ENCODE measurements around the gene EFHD1. TPM values are rescaled to one million over a fixed set of nuclear protein-coding genes. Genes with fewer than 3 reads are reported as not detected.

EFHD1 gene
- total RNA-seq, 1 donor from 2014 or later, result 1.6 TPM

- H3K36me3 Mint-ChIP-seq (ENCODE audit: low read depth, unreplicated experiment), result peaks cover 19% of the 10 kb centered on the region
- TF ChIP-seq CTCF (IDR thresholded peaks at IDR 0.05; ENCODE audit: unreplicated experiment), result no peak
Observed at GRCh38 chr2:232721882-232722281, 88.5 kb downstream of the EFHD1 start.

GRCh38 chr2:232723027-232723426, 89.6 kb downstream of the EFHD1 start:
- Mint-ChIP-seq H3K9me3 (ENCODE audit: unreplicated experiment) (no peaks in the 10 kb centered on the region), H3K36me3 (ENCODE audit: low read depth, unreplicated experiment) (peaks cover 24% of the 10 kb centered on the region), H3K27me3 (ENCODE audit: unreplicated experiment) (peaks cover 2% of the 10 kb centered on the region), H3K4me1 (ENCODE audit: unreplicated experiment) (peaks cover 15% of the 10 kb centered on the region), H3K4me3 (ENCODE audit: unreplicated experiment) (no peak overlapping the region), H3K27ac (ENCODE audit: unreplicated experiment) (no peak overlapping the region)
- no peak for TF ChIP-seq CTCF (IDR thresholded peaks at IDR 0.05; ENCODE audit: unreplicated experiment)
- no peak for DNase-seq (ENCODE audit: low spot score)

More at GRCh38 chr2:232721882-232722281, 88.5 kb downstream of the EFHD1 start:
- DNase-seq (ENCODE audit: low spot score), result no peak
- H3K9me3 Mint-ChIP-seq (ENCODE audit: unreplicated experiment), result no peaks in the 10 kb centered on the region
- no peak overlapping the region for H3K27ac Mint-ChIP-seq (ENCODE audit: unreplicated experiment)
- H3K4me3 Mint-ChIP-seq (ENCODE audit: unreplicated experiment), result no peak overlapping the region
- H3K4me1 Mint-ChIP-seq (ENCODE audit: unreplicated experiment), result peaks cover 6% of the 10 kb centered on the region
- peaks cover 2% of the 10 kb centered on the region for H3K27me3 Mint-ChIP-seq (ENCODE audit: unreplicated experiment)

GRCh38 chr2:232728785-232729184, 95.4 kb downstream of the EFHD1 start:
- H3K9me3 Mint-ChIP-seq (ENCODE audit: unreplicated experiment), result no peaks in the 10 kb centered on the region
- TF ChIP-seq CTCF (IDR thresholded peaks at IDR 0.05; ENCODE audit: unreplicated experiment), result no peak
- H3K27me3 Mint-ChIP-seq (ENCODE audit: unreplicated experiment), result peaks cover 2% of the 10 kb centered on the region
- H3K4me1 Mint-ChIP-seq (ENCODE audit: unreplicated experiment), result peaks cover 18% of the 10 kb centered on the region
- DNase-seq (ENCODE audit: low spot score), result no peak
- H3K4me3 Mint-ChIP-seq (ENCODE audit: unreplicated experiment), result no peak overlapping the region
- H3K36me3 Mint-ChIP-seq (ENCODE audit: low read depth, unreplicated experiment), result peaks cover 19% of the 10 kb centered on the region
- peak overlapping the region; percentile 20 for H3K27ac Mint-ChIP-seq (ENCODE audit: unreplicated experiment)

GRCh38 chr2:232731470-232731869, 98.1 kb downstream of the EFHD1 start:
- no peak for TF ChIP-seq CTCF (IDR thresholded peaks at IDR 0.05; ENCODE audit: unreplicated experiment)
- Mint-ChIP-seq H3K4me1 (ENCODE audit: unreplicated experiment) (peaks cover 18% of the 10 kb centered on the region), H3K27ac (ENCODE audit: unreplicated experiment) (no peak overlapping the region), H3K36me3 (ENCODE audit: low read depth, unreplicated experiment) (peaks cover 15% of the 10 kb centered on the region), H3K27me3 (ENCODE audit: unreplicated experiment) (peaks cover 2% of the 10 kb centered on the region), H3K4me3 (ENCODE audit: unreplicated experiment) (no peak overlapping the region), H3K9me3 (ENCODE audit: unreplicated experiment) (no peaks in the 10 kb centered on the region)
- no peak for DNase-seq (ENCODE audit: low spot score)

Other genes starting within 250 kb of the EFHD1 start
- gene ALPG, start 226.8 kb upstream of the EFHD1 start, total RNA-seq (ENCODE audit: unreplicated experiment), result not detected
- gene ALPI, start 177.5 kb upstream of the EFHD1 start, total RNA-seq (ENCODE audit: unreplicated experiment), result not detected
- not detected for gene ECEL1, start 145.8 kb upstream of the EFHD1 start, total RNA-seq (ENCODE audit: unreplicated experiment)
- not detected for gene PRSS56, start 113.2 kb upstream of the EFHD1 start, total RNA-seq (ENCODE audit: unreplicated experiment)
- not detected for gene CHRND, start 107.4 kb upstream of the EFHD1 start, total RNA-seq (ENCODE audit: unreplicated experiment)
- gene CHRNG, start 93.9 kb upstream of the EFHD1 start, total RNA-seq (ENCODE audit: unreplicated experiment), result not detected
- 3.7 TPM for gene TIGD1, start 83.0 kb upstream of the EFHD1 start, total RNA-seq (ENCODE audit: unreplicated experiment)
- gene EIF4E2, start 82.9 kb upstream of the EFHD1 start, total RNA-seq (ENCODE audit: unreplicated experiment), result 94.8 TPM
- 61.1 TPM for gene GIGYF2, start 63.7 kb downstream of the EFHD1 start, total RNA-seq (ENCODE audit: unreplicated experiment)
- not detected for gene KCNJ13, start 143.0 kb downstream of the EFHD1 start, total RNA-seq (ENCODE audit: unreplicated experiment)
- 5.6 TPM for gene SNORC, start 236.7 kb downstream of the EFHD1 start, total RNA-seq (ENCODE audit: unreplicated experiment)